Measurements from ENCODE around the gene LTV1. TPM values are rescaled to one million over a fixed set of nuclear protein-coding genes. Genes with fewer than 3 reads are reported as not detected.

LTV1 gene
- total RNA-seq, 1 experiment from 2014 or later = 38.1 TPM

- H3K27ac Mint-ChIP-seq (ENCODE audit: unreplicated experiment) = no peak overlapping the region
Observed at GRCh38 chr6:143802833-143803565, 40.1 kb upstream of the LTV1 start.

DNA sequence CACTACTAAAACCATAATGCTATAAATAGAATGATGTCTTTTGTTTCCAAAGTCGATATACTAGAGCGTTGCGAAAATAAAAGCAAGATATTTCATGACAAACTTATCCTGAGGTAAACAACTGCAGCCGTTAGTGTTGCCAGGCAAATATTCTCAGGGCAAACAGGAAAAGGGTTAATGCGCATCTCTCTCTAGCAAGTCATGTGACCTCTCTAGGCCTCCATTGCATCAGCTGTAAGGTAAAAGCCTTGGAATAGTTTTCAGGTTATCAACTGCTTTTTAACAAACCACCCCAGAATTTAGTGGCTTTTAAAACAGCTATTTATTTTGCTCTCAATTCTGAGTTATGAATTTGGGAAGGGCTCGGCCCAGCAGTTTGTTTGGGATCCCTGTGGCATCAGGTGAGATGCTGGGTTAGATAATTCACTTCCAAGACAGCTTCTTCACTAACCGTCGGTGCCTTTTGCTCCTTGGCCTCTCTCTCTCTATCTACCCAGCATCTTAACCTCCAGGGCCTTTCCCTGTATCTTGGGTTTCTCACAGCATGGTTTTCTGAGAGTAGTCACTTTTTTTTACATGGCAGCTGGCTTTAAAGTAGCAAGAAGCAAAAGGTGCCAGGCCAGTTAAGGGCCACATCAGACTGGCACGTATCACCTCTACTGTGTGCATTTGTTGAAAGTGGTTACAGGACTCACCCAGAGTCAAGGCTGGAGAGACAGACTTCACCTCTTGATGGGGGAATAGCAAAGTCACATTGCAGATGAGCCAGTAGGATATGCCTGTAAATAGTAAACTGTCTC is 39.2 kb upstream of the LTV1 start:
- ChIA-PET CTCF (no interaction called here), POLR2A (no interaction called here)
- TF ChIP-seq CTCF (IDR thresholded peaks at IDR 0.05; ENCODE audit: insufficient read depth in 1 of 2, low read depth in 1 of 2, low read length in 1 of 2, severe bottlenecking in 1 of 2, unreplicated experiment in 1 of 2) = no peak
- H3K9me3 Mint-ChIP-seq (ENCODE audit: unreplicated experiment) = peaks cover 8% of the 10 kb centered on the region
- Histone ChIP-seq H3K4me3 (ENCODE audit: low read depth, low read length) (no peak overlapping the region), H3K36me3 (ENCODE audit: control insufficient read depth, insufficient read depth, low read length) (peaks cover 3% of the 10 kb centered on the region), H3K4me1 (no peaks in the 10 kb centered on the region), H3K27me3 (replicated peaks; ENCODE audit: control insufficient read depth, insufficient read depth, low read length) (no peaks in the 10 kb centered on the region), H3K9me3 (no peaks in the 10 kb centered on the region)
- H3K27me3 Mint-ChIP-seq (ENCODE audit: insufficient read depth, unreplicated experiment) = no peaks in the 10 kb centered on the region
- peaks cover 58% of the 10 kb centered on the region for H3K36me3 Mint-ChIP-seq (ENCODE audit: insufficient read depth, unreplicated experiment)
- H3K4me1 Mint-ChIP-seq (ENCODE audit: low read depth, unreplicated experiment) = no peaks in the 10 kb centered on the region
- no peak overlapping the region for H3K27ac Mint-ChIP-seq (ENCODE audit: unreplicated experiment)
- no peak overlapping the region for H3K4me3 Mint-ChIP-seq (ENCODE audit: unreplicated experiment)
- intact Hi-C loops (cut with micrococcal nuclease; ENCODE audit: unreplicated experiment) = no loop called here
- no peak for DNase-seq
- BruUV-seq (replicated peaks) = no TSS peak

More at GRCh38 chr6:143802833-143803565, 40.1 kb upstream of the LTV1 start:
- H3K4me1 ChIP-seq = no peaks in the 10 kb centered on the region
- peaks cover 66% of the 10 kb centered on the region for H3K36me3 Mint-ChIP-seq (ENCODE audit: insufficient read depth, unreplicated experiment)
- ChIA-PET POLR2A (no interaction called here), CTCF (no interaction called here)
- intact Hi-C loops (cut with micrococcal nuclease; ENCODE audit: unreplicated experiment) = no loop called here
- BruUV-seq (replicated peaks) = no TSS peak
- no peak overlapping the region for H3K4me3 Mint-ChIP-seq (ENCODE audit: unreplicated experiment)
- no peaks in the 10 kb centered on the region for H3K4me1 Mint-ChIP-seq (ENCODE audit: low read depth, unreplicated experiment)
- H3K9me3 Mint-ChIP-seq (ENCODE audit: unreplicated experiment) = peaks cover 11% of the 10 kb centered on the region
- H3K9me3 ChIP-seq = no peaks in the 10 kb centered on the region; the same call in 1 of the 2 replicates
- DNase-seq = no peak
- no peak for TF ChIP-seq CTCF (IDR thresholded peaks at IDR 0.05; ENCODE audit: insufficient read depth in 1 of 2, low read depth in 1 of 2, low read length in 1 of 2, severe bottlenecking in 1 of 2, unreplicated experiment in 1 of 2)
- peaks cover 3% of the 10 kb centered on the region for H3K36me3 ChIP-seq (ENCODE audit: control insufficient read depth, insufficient read depth, low read length)
- no peaks in the 10 kb centered on the region for H3K27me3 ChIP-seq (replicated peaks; ENCODE audit: control insufficient read depth, insufficient read depth, low read length)
- no peak overlapping the region for H3K4me3 ChIP-seq (ENCODE audit: low read depth, low read length)
- H3K27me3 Mint-ChIP-seq (ENCODE audit: insufficient read depth, unreplicated experiment) = no peaks in the 10 kb centered on the region

DNA sequence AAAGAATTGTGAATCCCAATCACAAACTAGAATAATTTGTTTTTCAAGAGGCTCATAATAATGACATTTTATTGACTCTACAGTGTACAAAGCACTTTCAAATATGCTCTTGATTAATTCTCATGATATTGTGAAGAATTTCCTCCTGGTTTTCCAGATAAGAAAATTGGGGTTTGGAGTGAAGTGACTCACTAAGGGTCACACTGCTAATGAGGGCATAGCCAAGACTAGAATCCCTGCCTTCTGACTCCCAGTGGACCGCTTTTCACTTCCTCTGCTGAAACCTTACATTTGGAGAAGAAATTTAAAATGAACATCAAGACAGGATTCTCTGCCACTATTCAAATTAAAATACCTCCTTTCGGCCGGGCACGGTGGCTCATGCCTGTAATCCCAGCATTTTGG is 38.3 kb upstream of the LTV1 start:
- Mint-ChIP-seq H3K4me3 (ENCODE audit: unreplicated experiment) (no peak overlapping the region), H3K4me1 (ENCODE audit: low read depth, unreplicated experiment) (no peaks in the 10 kb centered on the region), H3K9me3 (ENCODE audit: unreplicated experiment) (no peaks in the 10 kb centered on the region), H3K36me3 (ENCODE audit: insufficient read depth, unreplicated experiment) (peaks cover 50% of the 10 kb centered on the region), H3K27ac (ENCODE audit: unreplicated experiment) (no peak overlapping the region), H3K27me3 (ENCODE audit: insufficient read depth, unreplicated experiment) (no peaks in the 10 kb centered on the region)
- DNase-seq = no peak
- Histone ChIP-seq H3K27me3 (replicated peaks; ENCODE audit: control insufficient read depth, insufficient read depth, low read length) (no peaks in the 10 kb centered on the region), H3K4me3 (ENCODE audit: low read depth, low read length) (no peak overlapping the region), H3K9me3 (no peaks in the 10 kb centered on the region), H3K36me3 (ENCODE audit: control insufficient read depth, insufficient read depth, low read length) (peaks cover 3% of the 10 kb centered on the region), H3K4me1 (no peaks in the 10 kb centered on the region)
- ChIA-PET POLR2A (no interaction called here), CTCF (no interaction called here)
- no peak for TF ChIP-seq CTCF (IDR thresholded peaks at IDR 0.05; ENCODE audit: insufficient read depth in 1 of 2, low read depth in 1 of 2, low read length in 1 of 2, severe bottlenecking in 1 of 2, unreplicated experiment in 1 of 2)
- intact Hi-C loops (cut with micrococcal nuclease; ENCODE audit: unreplicated experiment) = no loop called here
- no TSS peak for BruUV-seq (replicated peaks)
